ENCODE data around the gene GFOD2.

DNA sequence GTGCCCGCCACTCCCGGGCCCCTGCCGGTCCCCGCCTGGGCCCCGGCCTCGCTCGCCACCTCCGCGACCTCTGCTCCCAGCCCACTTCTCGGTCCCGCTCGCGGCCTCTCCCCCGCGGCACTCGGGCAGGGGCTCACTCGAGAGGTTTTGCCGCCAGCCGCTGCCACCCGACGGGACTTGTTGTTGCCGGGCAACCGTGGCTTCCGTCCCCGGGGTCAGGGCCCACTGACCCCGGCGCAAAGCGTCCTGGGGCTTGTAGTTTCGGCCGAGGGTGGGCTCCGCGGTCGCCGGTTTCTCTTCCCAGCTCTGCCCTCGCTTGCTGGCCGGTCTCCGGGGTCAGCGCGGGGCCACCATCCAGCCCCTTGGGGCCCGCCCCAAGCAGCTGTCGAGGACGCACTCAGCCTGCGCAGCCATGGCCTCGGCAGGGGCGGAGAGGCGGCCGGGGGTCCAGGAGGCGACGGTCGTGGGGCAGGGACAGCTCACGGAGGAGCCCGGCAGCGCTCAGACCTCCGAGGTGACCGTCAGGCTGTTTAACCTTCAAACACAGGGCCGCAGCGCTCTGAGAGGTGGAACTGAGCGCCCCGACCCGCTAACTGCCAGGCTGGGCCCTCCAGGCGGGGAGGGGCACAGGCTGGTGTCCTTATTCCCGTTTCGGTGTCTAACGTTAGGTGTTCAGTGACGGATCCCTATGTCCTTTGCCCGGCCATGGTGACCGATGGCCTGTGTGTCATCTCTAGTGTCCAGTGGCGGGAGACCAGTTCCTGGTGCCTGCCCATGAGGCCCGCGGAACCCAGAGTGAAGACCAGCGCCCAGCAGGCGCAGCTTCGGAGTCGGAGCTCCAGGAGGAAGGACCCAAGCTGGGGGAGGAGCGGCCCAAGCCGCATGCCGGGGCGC lies 52.3 kb downstream of the GFOD2 start, which contains the start of the genes C16orf86 and ENKD1:
- TF ChIP-seq, protein P1, sequence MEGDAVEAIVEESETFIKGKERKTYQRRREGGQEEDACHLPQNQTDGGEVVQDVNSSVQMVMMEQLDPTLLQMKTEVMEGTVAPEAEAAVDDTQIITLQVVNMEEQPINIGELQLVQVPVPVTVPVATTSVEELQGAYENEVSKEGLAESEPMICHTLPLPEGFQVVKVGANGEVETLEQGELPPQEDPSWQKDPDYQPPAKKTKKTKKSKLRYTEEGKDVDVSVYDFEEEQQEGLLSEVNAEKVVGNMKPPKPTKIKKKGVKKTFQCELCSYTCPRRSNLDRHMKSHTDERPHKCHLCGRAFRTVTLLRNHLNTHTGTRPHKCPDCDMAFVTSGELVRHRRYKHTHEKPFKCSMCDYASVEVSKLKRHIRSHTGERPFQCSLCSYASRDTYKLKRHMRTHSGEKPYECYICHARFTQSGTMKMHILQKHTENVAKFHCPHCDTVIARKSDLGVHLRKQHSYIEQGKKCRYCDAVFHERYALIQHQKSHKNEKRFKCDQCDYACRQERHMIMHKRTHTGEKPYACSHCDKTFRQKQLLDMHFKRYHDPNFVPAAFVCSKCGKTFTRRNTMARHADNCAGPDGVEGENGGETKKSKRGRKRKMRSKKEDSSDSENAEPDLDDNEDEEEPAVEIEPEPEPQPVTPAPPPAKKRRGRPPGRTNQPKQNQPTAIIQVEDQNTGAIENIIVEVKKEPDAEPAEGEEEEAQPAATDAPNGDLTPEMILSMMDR (IDR thresholded peaks at IDR 0.05 in 4 of 5, conservative IDR thresholded peaks at IDR 0.05 in 1 of 5) = no peak
- TF ChIP-seq POLR2A (IDR thresholded peaks at IDR 0.05) = peak; percentile 25 to 35

All from gastrocnemius medialis (tissue), 4 donors.